ENCODE data around the gene ZNF618.

The ZNF618 gene

GRCh38 chr9:114004221-114004716 is 128.2 kb downstream of the ZNF618 start:
- DNase-seq: no peak

DNA sequence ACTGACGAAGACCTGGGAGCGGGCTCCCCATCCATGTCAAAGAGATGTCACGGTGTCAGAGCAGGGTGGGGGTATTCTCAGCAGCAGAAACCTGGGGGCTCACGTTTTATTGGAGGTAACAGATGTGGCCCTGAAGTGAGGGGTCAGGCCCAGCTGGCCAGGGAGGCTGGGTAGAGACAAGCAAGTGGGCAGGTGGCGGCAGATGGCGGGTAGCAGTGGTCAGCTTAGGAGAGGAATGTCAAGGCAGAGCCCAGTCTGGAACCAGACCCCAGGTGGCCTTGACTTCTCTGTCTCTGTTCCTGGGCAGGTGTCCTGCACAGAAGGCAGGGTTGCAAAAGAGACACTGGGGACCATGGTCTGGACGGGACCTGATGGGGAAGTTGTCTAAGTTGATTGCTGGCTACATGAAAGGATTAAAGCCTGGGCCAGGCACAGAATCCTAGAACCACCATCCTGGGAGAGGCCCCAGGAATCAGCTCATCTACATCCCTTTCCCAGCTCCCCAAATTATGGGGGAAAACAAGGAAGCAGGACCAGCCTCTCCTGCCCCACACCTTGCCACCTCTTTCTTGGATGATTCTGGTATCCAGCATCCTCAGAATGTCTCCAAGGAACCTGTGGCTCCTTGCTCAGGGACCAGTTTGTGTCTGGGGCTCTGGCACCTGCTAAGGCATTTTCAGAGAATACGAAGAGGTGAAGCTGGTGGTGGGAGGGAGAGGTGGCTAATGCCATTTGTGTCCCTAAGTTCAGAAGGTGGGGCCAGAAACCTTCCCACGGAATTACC is 129.5 kb downstream of the ZNF618 start:
- DNase-seq: no peak

GRCh38 chr9:114006155-114006550 is 130.0 kb downstream of the ZNF618 start:
- no peak for DNase-seq

GRCh38 chr9:114006931-114007691 is 131.0 kb downstream of the ZNF618 start:
- DNase-seq: no peak

DNA sequence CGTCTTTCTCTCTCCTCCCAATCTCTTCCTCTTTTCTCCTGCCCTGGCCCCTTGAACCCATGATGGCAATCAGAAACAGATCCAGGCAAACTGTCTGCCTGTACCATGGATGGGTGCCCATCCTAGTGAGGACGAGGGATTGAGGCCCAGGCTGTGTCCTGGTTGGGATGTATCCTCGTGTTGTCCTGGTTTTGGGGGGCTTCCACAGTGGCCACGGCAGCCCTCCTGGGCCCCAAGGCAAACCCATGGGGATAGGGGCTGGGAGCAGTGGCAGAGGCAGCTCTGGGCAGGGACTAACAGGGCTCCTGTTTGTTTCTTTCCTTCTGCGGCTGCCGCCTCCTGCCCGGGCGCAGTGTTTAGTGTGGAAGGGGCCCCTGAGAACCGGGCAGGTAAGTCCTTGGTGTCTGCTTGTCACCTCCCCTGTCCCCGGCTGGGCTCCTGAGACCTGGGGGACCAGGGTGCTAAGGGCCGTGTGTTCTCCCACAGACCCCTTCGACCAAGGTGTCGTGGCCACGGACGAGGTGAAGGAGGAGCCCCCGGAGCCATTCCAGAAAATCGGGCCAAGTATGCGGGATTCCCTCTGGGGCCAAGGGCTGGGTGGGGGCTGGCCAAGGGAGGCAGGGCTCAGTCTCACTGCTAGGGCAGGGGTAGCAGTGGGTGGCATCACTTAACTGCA is 132.0 kb downstream of the ZNF618 start:
- no peak for DNase-seq

- no peak for DNase-seq
Measured at GRCh38 chr9:114008667-114009410, 132.7 kb downstream of the ZNF618 start.

- no peak for DNase-seq
Measured at GRCh38 chr9:114011313-114011712, 135.2 kb downstream of the ZNF618 start.

GRCh38 chr9:114012126-114012525 is 136.0 kb downstream of the ZNF618 start:
- no peak for DNase-seq

GRCh38 chr9:114014044-114014443 is 137.9 kb downstream of the ZNF618 start:
- DNase-seq: no peak

GRCh38 chr9:114015607-114016006 is 139.5 kb downstream of the ZNF618 start:
- DNase-seq: no peak

DNA sequence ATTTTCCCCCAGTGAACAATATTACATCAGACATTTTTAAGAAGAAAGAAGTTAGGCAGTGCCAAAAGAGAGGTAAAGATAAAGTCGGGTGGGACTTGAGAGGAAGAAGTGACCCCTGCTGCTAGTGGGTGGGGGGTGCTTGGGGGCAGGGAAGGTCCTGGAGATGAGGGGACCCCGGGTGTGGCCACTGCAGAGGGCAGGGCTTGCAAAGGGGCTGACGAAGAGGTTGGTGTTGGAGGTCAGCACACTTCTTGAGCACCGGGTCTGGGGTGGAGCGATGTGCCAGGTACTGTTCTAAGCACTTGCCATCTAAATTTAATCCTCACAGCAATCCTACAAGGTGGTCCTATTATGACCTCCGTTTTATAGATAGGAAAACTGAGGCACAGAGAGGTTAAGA is 140.0 kb downstream of the ZNF618 start:
- no peak for DNase-seq

- no peak for DNase-seq
Measured at GRCh38 chr9:114016629-114017423, 140.7 kb downstream of the ZNF618 start.

GRCh38 chr9:114017741-114018715 is 141.9 kb downstream of the ZNF618 start:
- no peak for DNase-seq

DNA sequence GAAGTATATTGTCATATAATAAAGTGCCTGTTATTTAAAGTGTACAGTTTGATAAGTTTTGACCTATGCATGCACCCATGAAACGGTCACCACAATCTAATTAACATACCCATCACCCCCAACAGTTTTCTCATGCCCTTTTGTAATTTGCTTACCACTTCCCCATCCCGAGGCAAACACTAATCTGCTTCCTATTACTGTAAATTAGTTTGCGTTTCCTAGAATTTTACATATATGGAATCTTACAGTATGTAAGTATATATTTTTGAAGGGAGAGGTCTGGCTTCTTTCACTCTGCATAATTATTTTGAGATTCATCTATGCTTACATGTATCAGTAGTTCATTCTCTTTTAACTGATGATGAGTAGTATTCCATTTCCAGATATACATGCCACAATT is 145.5 kb downstream of the ZNF618 start:
- no peak for DNase-seq

GRCh38 chr9:114023961-114024360 is 147.9 kb downstream of the ZNF618 start:
- no peak for DNase-seq

DNA sequence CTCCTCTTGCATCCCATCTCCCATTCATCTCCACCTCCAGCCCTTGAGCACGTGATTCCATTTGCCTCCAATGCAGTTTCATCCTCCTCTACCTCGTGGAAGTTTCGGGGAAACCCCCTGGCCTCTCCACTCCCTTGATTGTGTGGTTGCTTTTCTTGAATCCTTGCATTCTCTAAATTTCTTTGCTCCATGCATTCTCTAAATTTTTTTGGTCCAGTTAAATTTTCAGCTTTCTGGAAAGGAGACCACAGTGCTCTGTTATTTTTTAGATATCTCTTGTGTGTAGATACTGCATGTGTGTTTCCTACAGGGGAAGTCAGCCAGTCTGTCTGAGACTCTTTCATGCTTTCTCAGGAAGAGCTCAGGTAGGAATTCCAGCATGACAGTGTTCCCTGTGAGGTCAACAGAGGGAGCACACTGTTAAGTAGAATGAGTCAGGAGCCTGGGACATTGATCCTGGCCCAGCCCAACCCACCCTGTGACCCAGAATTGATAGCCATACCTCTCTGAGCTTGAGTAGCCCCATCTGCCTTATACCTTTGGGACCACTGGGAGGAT is 149.2 kb downstream of the ZNF618 start:
- no peak for DNase-seq

DNA sequence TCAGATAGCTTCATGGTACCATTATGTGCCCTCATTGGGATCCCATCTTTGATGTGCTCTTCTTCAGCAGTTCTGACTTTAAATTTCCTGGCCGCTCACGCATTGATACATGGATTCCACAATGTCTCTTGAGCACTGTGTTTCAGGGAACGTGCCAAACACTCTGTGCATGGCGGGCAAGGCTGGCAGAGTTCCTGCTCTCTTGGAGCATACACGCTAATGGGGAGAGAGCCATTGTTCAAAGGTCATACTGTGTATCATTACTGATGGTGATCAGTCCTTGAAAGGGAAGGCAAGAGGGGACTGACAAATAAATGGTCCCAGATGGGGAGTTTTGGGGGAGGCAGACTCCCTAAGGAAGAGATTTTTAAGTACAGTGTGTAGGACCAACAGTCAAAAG is 149.7 kb downstream of the ZNF618 start:
- DNase-seq: no peak

- no peak for DNase-seq
Measured at GRCh38 chr9:114026335-114026734, 150.2 kb downstream of the ZNF618 start.

- DNase-seq: no peak
Measured at GRCh38 chr9:114027159-114027862, 151.2 kb downstream of the ZNF618 start.
